NCI-H2227 (cell line): ENCODE data around the gene BAZ2A.
"Not testable (repeated sequence)": the region's sequence is repeated elsewhere in the genome, so short reads cannot be mapped to it uniquely, and the experiment has no call there.

ENCODE experiments used
- DNase-seq: peaks from one replicate; lab custom pipeline; 2025; ENCODE audit not compliant: unreplicated experiment; lab: John Stamatoyannopoulos, UW

The BAZ2A gene

DNA sequence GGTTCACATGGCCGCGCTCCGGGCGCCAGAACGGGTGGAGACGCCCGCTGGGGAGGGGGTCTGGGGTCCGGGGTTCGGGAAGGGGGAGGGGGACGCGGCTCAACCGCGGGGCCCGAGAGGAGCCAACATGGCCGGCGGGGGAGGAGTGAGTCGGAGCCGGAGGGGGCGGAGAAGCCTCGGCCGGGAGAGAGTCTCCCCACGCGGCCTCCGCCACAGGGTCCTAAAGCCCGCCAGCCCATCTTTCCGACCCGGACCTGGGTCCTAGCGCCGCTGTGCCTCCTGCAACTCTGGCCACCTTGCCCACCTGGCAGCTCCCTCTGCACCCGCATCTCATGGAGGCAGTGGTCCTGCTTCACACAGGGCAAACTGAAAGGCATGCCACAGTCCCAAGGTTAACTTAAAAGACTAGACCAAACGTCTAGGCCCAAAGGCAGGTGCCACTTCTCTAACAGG is at the start of gene BAZ2A:
Gene BAZ2A, minus strand, starts transcription at position 147 of the 453 bp plus-strand sequence. CDS start 12,796 bp downstream, outside the sequence.
- peak; percentile 84 for DNase-seq

DNA sequence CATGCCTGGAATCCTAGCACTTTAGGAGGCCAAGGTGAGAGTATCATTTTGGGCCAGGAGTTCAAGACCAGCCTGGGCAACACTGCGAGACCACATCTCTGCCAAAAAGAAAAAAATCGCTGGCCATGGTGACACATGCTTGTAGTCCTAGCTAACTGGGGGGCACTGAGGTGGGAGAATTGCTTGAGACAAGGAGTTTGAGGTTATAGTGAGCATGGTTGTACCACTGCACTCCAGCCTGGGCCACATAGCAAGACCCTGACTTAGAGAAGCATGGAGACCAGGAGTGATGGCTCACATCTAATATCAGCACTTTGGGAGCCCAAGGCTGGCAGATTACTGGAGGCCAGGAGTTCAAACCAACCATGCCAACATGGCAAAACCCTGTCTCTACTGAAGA is 48.7 kb upstream of the BAZ2A start:
- no peak for DNase-seq

- no peak for DNase-seq
These were observed 47.6 kb upstream of the BAZ2A start for GRCh38 chr12:56677680-56678079.

DNA sequence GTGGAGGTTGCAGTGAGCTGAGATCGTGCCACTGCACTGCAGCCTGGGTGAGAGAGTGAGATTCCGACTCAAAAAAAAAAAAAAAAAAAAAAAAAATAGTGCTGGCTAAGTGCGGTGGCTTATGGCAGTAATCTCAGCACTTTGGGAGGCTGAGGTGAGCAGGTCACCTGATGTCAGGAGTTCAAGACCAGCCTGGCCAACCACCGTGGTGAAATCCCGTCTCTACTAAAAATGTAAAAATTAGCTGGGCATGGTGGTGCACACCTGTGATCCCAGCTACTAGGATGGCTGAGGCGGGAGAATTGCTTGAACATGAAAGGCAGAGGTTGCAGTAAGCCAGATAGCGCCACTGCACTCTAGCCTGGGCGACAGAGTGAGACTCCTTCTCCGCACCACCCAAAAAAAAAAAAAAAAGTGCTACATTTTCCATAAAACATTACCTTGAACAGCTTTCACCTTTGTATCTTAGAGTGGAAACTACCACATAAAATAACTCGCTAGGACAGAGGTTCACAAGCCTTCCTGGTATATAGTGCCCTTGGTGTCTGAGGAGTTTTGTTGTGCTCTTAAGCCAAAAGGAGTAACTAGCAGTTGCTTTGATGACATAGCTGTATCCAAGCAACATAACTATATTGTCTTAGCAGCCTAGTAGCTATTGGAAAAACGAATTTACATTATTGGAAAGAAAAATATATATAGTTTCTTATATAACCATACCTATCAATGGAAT is 46.9 kb upstream of the BAZ2A start:
- no peak for DNase-seq

GRCh38 chr12:56671608-56672007 is 41.5 kb upstream of the BAZ2A start:
- no peak for DNase-seq

DNA sequence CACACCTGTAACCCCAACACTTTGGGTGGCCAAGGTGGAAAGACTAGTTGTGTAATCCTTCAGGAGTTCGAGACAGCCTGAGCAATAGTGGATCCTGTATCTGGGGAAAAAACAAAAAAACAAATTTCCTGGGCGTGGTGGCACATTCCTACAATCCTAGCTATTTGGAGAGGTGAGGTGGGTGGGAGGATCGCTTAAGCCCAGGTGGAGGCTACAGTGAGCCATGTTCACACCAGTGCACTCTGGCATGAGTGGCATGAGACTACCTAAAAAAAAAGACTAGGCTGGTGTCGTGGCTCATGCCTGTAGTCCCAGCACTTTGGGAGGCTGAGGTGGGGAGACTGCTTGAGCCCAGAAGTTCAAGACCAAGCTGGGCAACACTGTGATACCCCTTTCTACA is 40.7 kb upstream of the BAZ2A start:
- DNase-seq = no peak

DNA sequence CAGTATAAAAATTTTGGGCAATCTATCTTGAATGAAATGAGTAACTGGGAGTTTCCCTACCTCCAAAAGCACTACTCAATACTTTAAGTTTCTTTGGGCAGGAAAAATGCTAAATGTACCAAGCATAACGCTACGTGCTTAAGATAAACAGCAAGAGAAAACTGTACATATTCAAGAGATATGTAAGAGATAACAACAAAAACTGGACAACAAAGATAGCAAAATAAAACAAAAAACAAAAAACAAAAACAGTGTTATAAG is 38.0 kb upstream of the BAZ2A start:
- DNase-seq = no peak

- DNase-seq = no peak
These were observed 32.0 kb upstream of the BAZ2A start for GRCh38 chr12:56661979-56662638.

GRCh38 chr12:56661560-56661959 is 31.4 kb upstream of the BAZ2A start:
- no peak for DNase-seq

DNA sequence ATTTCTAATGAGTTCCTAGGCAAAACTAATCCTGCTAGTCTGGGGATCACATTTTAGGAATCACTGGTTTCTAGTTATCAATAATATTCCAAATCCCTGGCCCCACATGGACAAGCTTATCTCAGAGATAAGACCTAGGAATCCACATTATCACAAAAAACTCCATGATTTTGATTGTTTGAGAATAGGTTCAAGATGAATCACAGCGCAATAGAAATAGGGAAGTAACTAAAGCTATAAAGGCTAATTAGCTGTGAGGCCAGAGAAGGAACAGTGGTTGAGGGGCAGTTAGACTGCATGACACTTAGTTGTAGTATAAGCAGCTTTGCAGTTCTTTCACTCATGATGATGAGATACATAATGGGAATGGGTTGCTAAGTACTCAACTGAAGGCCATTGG is 28.8 kb upstream of the BAZ2A start:
- DNase-seq = no peak

- DNase-seq = no peak
These were observed 27.6 kb upstream of the BAZ2A start for GRCh38 chr12:56657416-56658379.

DNA sequence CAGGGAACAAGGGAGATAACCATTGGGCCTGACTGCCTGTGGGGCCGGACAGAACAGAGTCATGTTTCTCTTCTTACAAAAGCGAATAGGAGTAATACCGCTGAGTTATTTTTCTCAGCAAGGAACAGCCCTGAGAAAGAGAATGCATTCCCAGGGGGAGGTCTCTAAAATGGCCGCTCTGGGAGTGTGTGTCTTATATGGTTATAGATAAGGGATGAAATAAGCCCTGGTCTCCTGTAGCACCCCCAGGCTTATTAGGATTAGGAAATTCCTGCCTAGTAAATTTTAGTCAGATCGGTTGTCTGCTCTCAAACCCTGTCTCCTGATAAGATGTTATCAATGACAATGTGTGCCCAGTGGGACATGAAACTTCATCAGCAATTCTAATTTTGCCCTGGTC is 23.7 kb upstream of the BAZ2A start:
- not testable (repeated sequence) for DNase-seq

GRCh38 chr12:56648023-56648422 is 17.9 kb upstream of the BAZ2A start:
- not testable (repeated sequence) for DNase-seq

- peak; percentile 97 for DNase-seq
These were observed 15.8 kb upstream of the BAZ2A start, which contains the start of gene ATP5F1B for GRCh38 chr12:56645717-56646446. ATP5F1B (minus strand) TSS chr12:56645984; CDS start chr12:56645963, 21 bp downstream.

GRCh38 chr12:56645201-56645716 is 15.1 kb upstream of the BAZ2A start:
- peak; percentile 34 for DNase-seq

DNA sequence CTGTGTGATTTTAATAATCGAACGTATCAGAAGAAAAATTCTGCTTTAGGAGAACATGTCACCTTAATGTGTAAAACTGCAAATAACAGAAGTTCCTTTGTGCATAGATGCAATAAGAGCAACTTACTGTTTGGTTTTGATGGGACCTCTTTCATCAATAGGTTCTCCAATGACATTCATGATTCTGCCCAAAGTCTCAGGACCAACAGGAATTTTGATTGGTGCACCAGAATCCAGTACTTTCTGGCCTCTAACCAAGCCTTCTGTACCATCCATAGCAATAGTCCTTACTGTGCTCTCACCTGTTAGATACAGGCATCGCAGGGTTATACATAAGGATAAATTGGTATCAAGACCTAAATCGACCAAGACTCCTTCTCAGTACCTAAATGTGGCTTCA is 14.5 kb upstream of the BAZ2A start:
- DNase-seq = no peak

- DNase-seq = no peak
These were observed 11.1 kb upstream of the BAZ2A start for GRCh38 chr12:56641219-56641618.

GRCh38 chr12:56637621-56638020 is 7.5 kb upstream of the BAZ2A start:
- DNase-seq = no peak

GRCh38 chr12:56636675-56637540 is 6.8 kb upstream of the BAZ2A start:
- DNase-seq = peak; percentile 98
